Endothelial cell (in vitro differentiated cells): ENCODE data around the gene PDE11A. TPM values are rescaled to one million over a fixed set of nuclear protein-coding genes. Genes with fewer than 3 reads are reported as not detected.

ENCODE experiments used
- DNase-seq: peaks from one replicate; pipeline ENCODE4 v3.0.0; 2021; ENCODE audit warnings: low spot score
- H3K27ac Mint-ChIP-seq: one replicate; pipeline ENCODE4 v1.8.0; 2021; ENCODE audit warnings: mixed read lengths, inconsistent platforms; ENCODE audit not compliant: unreplicated experiment
- H3K27me3 Mint-ChIP-seq: one replicate; pipeline ENCODE4 v1.8.0; 2021; ENCODE audit warnings: mild to moderate bottlenecking, moderate library complexity, mixed read lengths, inconsistent platforms; ENCODE audit not compliant: unreplicated experiment
- H3K36me3 Mint-ChIP-seq: one replicate; pipeline ENCODE4 v1.8.0; 2021; ENCODE audit warnings: mild to moderate bottlenecking, low read depth, mixed read lengths, inconsistent platforms; ENCODE audit not compliant: unreplicated experiment
- H3K4me1 Mint-ChIP-seq: one replicate; pipeline ENCODE4 v1.8.0; 2021; ENCODE audit warnings: mild to moderate bottlenecking, mixed read lengths, inconsistent platforms; ENCODE audit not compliant: unreplicated experiment
- H3K4me3 Mint-ChIP-seq: one replicate; pipeline ENCODE4 v1.8.0; 2021; ENCODE audit warnings: mild to moderate bottlenecking, mixed read lengths, inconsistent platforms; ENCODE audit not compliant: unreplicated experiment
- H3K9me3 Mint-ChIP-seq: one replicate; pipeline ENCODE4 v1.8.0; 2021; ENCODE audit warnings: mixed read lengths, inconsistent platforms; ENCODE audit not compliant: unreplicated experiment
- total RNA-seq: library from RNA; stranded (reverse); fragmentation: NEBNext Ultra II Directional; extraction: Animal tissue kit (Norgen Biotek cat#: 25700); gene quantifications from one replicate; pipeline ENCODE4 v1.2.1, GENCODE V29; 2021; ENCODE audit not compliant: unreplicated experiment
- TF ChIP-seq, protein P1 (sequence below): fragments of 200-600 bp; sonication (generic); IDR thresholded peaks from one replicate; pipeline ENCODE4 v1.5.0; 2021; ENCODE audit warnings: antibody characterized with exemption; ENCODE audit not compliant: unreplicated experiment

Gene PDE11A
- total RNA-seq, 1 donor from 2014 or later = 1.7 TPM

DNA sequence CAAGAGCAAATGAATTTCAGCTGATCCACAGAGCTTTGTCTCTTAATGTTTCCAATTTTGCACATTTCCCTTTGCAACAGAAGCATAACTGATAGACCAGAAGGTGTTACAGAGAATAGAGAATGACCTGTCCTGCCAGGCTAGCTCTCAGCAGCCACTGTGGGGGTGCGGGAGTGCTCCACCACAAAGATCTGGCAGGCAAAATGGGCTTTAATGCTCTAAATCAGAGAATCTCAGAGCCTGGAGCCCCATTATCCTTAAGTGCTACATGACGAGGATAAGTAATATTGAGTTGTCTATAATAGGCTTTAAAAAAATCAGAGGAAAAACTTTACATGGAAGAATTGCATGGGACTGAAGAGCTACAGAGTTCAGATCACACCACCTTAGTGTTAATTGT, 245.7 kb downstream of the PDE11A start:
- TF ChIP-seq, protein P1, sequence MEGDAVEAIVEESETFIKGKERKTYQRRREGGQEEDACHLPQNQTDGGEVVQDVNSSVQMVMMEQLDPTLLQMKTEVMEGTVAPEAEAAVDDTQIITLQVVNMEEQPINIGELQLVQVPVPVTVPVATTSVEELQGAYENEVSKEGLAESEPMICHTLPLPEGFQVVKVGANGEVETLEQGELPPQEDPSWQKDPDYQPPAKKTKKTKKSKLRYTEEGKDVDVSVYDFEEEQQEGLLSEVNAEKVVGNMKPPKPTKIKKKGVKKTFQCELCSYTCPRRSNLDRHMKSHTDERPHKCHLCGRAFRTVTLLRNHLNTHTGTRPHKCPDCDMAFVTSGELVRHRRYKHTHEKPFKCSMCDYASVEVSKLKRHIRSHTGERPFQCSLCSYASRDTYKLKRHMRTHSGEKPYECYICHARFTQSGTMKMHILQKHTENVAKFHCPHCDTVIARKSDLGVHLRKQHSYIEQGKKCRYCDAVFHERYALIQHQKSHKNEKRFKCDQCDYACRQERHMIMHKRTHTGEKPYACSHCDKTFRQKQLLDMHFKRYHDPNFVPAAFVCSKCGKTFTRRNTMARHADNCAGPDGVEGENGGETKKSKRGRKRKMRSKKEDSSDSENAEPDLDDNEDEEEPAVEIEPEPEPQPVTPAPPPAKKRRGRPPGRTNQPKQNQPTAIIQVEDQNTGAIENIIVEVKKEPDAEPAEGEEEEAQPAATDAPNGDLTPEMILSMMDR = no peak
- Mint-ChIP-seq H3K9me3 (no peaks in the 10 kb centered on the region), H3K4me3 (no peak overlapping the region), H3K36me3 (no peaks in the 10 kb centered on the region), H3K27me3 (no peaks in the 10 kb centered on the region), H3K4me1 (no peaks in the 10 kb centered on the region), H3K27ac (no peak overlapping the region)
- no peak for DNase-seq

DNA sequence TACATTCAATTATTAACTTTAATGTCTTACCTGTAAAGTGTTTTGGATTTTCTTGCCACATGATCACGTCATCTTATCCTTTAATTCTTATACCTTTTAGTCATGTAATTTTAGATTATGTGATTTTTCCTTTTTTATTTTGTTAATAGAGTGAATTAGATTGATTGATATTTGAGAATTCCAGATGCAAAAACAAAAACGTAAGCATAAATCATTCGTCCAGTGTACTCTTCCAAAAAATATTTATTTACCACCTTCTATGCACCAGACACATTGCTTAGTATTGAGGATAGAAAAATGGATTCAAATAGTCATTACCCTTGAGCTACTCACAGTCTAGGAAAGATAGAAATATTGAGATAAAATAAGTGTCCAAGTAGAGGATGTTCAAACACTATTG, 249.6 kb downstream of the PDE11A start:
- Mint-ChIP-seq H3K36me3 (no peaks in the 10 kb centered on the region), H3K27ac (no peak overlapping the region), H3K4me1 (no peaks in the 10 kb centered on the region), H3K27me3 (no peaks in the 10 kb centered on the region), H3K9me3 (no peaks in the 10 kb centered on the region), H3K4me3 (no peak overlapping the region)
- no peak for DNase-seq
- TF ChIP-seq, protein P1 = no peak

DNA sequence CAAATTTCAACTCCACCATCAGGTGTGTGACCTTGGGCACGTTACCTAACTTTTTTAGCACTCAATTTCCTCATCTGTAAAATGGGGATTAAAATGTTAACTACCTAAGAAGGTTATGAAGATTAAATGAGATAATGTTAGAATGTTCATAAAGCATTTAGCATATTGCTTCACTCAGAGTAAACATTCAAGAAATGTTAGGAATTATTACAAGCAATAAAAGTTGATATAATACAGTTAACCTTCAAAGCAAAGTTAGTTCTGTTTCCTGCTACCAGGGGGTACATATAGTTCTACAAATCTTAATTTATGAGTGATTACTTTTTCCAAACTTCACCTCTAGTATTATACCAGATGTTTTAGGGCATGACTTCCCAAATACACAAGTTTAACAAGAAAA, 254.2 kb downstream of the PDE11A start:
- TF ChIP-seq, protein P1 = no peak
- no peaks in the 10 kb centered on the region for H3K27me3 Mint-ChIP-seq
- H3K4me3 Mint-ChIP-seq = no peak overlapping the region
- no peaks in the 10 kb centered on the region for H3K36me3 Mint-ChIP-seq
- DNase-seq = no peak
- no peak overlapping the region for H3K27ac Mint-ChIP-seq
- H3K4me1 Mint-ChIP-seq = no peaks in the 10 kb centered on the region
- no peaks in the 10 kb centered on the region for H3K9me3 Mint-ChIP-seq

DNA sequence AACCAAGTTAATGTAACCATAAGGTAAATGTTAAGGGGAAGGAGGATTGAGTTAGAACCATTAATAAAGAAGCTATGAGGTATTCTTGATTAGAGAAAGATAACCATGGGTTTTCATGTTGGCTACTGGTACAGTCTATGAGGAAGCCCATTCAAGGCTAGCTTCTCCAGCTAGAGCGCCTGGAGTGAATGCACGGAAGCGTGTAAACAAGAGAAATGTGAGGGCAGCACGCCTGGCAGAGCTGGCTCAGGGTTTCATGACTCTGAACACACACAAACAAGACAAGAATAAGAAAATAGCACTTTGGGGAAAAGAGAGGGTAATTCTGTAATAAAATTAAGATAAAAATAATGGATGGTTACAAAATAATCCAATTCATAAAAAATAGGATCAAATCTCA, 255.3 kb downstream of the PDE11A start:
- Mint-ChIP-seq H3K4me3 (no peak overlapping the region), H3K4me1 (no peaks in the 10 kb centered on the region), H3K27ac (no peak overlapping the region), H3K9me3 (no peaks in the 10 kb centered on the region), H3K27me3 (no peaks in the 10 kb centered on the region), H3K36me3 (no peaks in the 10 kb centered on the region)
- no peak for DNase-seq
- TF ChIP-seq, protein P1 = no peak

DNA sequence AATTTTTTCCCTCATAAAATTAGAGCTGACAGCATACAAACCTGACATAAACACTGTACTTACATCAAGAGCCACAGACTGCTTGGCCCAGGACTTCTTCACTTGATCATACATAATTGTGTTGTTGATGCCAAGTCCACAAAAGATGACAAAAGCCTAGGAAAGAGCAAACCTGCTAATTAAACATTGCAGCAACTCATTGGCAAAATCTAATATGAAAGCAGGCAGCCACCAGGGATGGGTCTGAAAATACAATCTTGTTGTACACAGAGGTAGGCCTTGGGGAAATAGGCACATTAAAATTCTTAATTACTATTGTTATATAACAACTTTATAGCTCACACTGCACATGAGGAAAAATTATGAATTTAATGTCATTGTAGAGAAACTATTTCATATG, 255.8 kb downstream of the PDE11A start:
- Mint-ChIP-seq H3K27me3 (no peaks in the 10 kb centered on the region), H3K27ac (no peak overlapping the region), H3K36me3 (no peaks in the 10 kb centered on the region), H3K9me3 (no peaks in the 10 kb centered on the region), H3K4me1 (no peaks in the 10 kb centered on the region), H3K4me3 (no peak overlapping the region)
- TF ChIP-seq, protein P1 = no peak
- no peak for DNase-seq
